Testis (tissue), 2 donors: ENCODE results near the gene FOXN3.

Source experiments
- POLR2A ChIP-seq: fragments of 450-650 bp; IDR thresholded peaks from one replicate; pipeline ENCODE4 v1.6.1; 2017; ENCODE audit warnings: antibody characterized with exemption, mild to moderate bottlenecking, moderate library complexity
- TF ChIP-seq, protein P1 (sequence below), 3 experiments: fragments of 450-650 bp in 2 of 3; fragments of 200-600 bp in 1 of 3; sonication (generic) in 1 of 3; IDR thresholded peaks; one replicate each; pipeline ENCODE4 v1.5.1; 2016 to 2019; ENCODE audit warnings: antibody characterized with exemption in 3 of 3, mild to moderate bottlenecking in 2 of 3, moderate library complexity in 1 of 3

DNA sequence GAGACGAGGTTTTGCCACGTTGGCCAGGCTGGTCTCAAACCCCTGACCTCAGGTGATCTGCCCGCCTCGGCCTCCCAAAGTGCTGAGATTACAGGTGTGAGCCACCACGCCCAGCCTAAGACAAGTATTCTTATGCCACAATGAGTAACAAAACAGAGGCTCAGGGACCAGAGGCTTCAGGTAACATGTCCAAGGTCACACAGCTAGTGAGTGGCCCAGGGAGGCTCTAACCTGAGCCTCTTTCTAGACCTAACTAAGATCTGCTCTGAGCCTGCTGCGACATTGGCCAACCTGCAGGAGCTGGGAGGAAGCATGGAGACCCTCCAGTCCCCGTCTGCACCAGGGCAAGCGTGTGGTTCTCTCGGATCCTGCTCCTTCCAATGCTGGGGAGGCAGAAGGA lies 77.9 kb downstream of the FOXN3 start:
- TF ChIP-seq, protein P1, sequence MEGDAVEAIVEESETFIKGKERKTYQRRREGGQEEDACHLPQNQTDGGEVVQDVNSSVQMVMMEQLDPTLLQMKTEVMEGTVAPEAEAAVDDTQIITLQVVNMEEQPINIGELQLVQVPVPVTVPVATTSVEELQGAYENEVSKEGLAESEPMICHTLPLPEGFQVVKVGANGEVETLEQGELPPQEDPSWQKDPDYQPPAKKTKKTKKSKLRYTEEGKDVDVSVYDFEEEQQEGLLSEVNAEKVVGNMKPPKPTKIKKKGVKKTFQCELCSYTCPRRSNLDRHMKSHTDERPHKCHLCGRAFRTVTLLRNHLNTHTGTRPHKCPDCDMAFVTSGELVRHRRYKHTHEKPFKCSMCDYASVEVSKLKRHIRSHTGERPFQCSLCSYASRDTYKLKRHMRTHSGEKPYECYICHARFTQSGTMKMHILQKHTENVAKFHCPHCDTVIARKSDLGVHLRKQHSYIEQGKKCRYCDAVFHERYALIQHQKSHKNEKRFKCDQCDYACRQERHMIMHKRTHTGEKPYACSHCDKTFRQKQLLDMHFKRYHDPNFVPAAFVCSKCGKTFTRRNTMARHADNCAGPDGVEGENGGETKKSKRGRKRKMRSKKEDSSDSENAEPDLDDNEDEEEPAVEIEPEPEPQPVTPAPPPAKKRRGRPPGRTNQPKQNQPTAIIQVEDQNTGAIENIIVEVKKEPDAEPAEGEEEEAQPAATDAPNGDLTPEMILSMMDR (IDR thresholded peaks at IDR 0.05): no peak
- no peak for TF ChIP-seq POLR2A
